GM21390 (cell line): ENCODE data around the gene VWA8.
"Not testable (repeated sequence)": the region's sequence is repeated elsewhere in the genome, so short reads cannot be mapped to it uniquely, and the experiment has no call there.

ENCODE experiments used
- ATAC-seq: cut with Tn5 transposase; IDR thresholded peaks from one replicate; pipeline ENCODE4 v1.9.1; 2021; ENCODE audit not compliant: unreplicated experiment

The VWA8 gene

DNA sequence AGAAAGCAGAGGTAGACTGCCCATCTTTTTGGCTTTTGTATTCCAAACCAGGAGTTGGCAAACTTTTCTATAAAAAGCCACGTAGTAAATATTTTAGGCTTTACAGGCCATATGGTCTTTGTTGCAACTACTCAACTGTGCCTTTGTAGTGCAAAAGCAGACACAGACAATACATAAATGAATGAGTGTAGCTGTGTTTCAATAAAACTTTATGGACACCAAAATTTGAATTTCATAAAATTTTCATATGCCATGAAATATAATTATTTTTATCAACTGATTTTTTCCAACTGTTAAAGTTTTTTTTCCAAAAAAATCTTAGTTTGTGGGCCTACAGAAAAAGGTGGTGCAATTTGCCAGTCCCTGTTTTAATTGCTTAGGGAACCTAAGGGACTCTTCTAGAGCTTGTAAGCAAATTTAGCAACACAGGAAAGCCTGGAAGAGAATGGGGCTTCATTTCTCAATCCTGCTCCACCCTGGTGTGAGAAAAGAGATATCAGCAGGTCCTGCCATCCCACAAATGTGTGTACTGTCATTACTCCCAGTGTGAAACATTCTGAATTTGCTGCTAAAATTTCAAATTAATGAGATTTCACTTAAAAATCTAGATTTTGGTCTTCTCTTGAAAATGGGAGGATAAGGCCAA is 309.4 kb downstream of the VWA8 start:
- ATAC-seq: no peak

DNA sequence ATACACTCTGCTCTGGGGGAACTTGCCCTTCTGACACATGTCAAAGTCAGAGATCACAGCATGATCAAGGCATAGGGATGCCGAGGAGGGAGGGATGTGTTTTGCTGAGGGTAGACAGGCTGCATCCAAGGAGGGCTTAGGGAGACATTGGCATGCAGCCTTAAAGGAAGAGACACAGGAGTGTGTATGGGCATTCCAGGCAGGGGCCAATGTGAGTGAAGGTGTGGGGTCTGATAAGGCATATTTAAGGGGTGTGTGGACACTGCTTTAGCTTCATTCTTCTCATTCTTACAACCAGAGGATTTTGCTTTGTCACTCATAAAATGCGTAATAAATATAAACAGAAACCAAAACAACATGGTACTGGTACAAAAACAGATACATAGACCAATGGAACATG is 310.2 kb downstream of the VWA8 start:
- ATAC-seq: no peak

DNA sequence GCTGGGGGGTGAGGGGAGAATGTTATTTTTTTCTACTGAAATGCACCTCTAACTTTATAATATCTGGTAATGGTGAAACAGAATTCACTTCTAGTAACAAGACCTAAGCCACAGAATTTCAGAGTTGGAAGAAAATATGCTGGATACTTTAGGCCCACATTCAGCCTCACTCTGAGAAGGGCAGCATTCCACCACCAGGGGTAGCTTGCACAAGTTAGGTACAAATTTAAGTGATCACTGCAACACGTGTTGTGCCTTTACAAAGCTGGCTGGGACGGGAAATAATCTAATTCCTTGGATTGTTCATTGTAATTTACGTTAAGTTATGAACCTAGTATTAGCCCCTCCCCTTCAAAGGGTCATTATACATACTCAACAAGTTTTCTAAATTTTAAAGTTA is 311.2 kb downstream of the VWA8 start:
- ATAC-seq: no peak

DNA sequence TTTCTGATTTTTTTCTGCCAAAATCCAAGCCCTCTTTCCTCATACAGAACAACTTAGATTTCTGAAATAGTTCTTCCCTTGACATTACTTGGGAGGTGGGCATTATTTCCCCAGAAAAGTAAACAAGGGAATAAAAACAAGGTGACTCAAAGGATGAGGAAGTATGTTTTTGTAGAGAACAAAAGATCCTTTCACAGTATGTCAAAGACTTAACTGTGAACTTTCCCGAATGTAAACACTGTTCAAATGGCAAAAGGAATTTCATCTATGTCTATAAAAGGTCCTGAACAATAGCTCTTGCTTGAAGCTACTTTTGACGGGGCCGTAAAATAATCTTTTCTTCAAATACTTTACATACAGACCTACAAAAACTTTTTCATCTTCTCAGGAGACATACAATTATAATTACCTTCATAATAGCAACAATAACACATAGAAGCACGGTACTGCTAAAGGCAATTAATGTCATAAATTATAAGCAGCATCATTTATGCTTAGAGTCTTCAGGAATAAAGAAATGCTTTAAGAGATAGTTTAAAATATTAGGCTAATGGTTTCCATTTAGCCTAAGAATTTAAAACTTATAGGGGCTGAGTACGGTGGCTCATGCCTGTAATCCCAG is 312.5 kb downstream of the VWA8 start:
- no peak for ATAC-seq

DNA sequence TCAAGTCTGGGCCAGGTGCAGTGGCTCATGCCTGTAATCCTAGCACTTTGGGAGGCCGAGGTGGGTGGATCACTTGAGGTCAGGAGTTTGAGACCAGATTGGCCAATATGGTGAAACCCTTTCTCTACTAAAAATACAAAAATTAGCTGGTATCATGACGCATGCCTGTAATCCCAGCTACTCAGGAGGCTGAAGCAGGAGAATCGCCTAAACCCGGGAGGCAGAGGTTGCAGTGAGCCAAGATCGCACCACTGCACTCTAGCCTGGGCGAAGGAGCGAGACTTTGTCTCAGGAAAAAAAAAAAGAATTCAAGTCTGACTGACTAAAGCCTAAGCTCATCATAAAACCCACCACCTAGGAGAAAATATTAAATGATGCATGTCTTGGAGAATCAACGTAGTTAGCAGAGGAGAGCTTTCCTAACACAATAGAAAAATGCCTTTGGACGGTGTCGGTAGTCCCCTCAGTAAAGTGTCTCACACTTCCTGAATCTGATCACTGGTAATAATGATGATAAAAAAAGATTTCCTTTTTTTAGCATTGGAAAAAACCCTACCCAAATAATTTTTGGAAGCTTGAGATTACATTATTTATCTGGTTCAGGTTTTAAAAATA is 313.1 kb downstream of the VWA8 start:
- not testable (repeated sequence) for ATAC-seq

DNA sequence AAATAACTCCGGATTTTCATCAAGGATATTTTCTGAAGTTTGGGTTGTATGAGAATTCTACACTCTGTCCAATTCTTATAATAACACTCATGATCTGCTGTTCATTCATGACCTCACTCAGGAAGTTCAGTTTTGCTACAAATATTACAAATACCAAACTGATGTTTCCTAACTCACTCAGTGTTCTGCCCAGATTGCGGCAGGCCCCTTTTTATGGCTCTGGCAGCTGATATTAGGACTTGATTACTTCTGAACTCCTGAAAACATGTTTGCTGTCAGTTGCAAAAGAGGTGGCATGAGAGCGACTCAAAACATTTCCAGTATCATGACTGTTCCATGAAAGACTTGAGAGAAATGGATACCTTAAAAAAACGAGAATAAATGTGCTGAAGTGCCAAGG is 315.6 kb downstream of the VWA8 start:
- no peak for ATAC-seq

DNA sequence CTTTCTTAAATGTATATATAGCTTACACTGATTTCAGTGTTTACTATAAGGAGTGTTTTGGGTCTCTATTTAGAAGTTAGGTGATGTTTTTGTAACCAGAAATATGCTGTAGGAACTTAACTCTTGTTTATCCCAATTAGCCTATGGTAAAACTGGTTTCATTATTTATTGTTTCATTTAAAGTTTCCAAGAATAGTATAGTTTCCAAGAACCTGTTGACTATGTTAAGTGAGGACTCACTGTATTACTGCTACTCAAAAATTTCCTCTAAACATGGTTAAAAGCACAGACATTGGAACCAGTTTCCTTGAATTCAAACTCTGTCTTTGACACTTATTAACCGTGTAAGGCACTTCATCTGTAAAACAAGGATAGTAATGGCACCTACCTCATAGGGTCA is 316.2 kb downstream of the VWA8 start:
- ATAC-seq: no peak

DNA sequence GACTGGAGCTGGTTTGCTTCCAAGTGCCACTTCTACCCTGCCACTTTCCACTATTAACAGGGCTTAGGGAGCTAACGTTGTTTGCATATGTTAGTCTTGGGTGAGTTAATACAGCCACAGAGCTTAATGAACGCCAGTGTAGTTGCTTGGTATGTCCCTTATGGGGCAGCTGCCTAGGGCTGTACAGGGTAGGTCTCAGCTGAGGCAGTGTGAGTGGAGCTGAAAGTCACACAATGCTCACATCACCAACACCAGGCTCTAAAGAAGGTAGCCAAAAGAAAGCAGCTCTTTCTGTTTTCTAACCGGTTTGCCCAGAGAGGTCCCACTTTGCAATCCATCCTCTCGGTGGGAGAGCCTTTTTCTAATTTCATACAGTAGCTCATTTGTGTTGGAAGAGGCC is 317.4 kb downstream of the VWA8 start:
- no peak for ATAC-seq

DNA sequence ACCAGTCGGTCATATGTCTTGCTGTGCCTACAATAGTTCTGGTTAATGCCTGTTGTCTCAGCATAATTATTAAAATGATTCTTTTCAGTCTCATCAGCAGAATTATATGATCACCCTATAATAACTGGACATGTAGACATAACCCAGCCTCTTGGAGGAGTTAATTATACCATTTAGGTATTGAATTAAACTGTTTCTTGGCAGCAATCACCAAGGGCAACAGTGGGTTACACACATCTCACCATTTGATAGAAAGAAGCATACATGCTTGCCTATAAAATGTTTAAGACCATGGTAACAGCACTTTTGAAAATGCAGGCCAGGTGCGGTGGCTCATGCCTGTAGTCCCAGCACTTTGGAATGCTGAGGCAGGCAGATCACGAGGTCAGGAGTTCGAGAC is 318.9 kb downstream of the VWA8 start:
- ATAC-seq: no peak

DNA sequence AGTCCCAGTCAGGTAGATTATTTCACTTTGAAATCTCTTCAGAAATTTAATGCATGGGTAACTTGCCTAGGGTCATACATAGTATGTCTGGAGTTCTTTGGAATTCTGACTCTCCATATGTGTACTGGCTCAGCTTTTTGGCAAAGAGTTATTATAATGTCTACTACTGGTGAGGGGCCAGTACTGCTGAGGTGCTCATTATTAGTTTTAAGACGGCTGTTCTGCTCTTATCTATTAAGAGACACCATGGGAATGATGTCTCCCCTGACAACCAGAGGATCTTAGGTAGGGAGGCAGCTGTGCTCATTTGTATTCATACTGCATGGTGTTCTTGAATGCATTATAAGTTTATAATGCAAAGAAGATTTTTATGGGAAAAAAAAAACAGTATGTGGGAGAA is 319.5 kb downstream of the VWA8 start:
- ATAC-seq: no peak

DNA sequence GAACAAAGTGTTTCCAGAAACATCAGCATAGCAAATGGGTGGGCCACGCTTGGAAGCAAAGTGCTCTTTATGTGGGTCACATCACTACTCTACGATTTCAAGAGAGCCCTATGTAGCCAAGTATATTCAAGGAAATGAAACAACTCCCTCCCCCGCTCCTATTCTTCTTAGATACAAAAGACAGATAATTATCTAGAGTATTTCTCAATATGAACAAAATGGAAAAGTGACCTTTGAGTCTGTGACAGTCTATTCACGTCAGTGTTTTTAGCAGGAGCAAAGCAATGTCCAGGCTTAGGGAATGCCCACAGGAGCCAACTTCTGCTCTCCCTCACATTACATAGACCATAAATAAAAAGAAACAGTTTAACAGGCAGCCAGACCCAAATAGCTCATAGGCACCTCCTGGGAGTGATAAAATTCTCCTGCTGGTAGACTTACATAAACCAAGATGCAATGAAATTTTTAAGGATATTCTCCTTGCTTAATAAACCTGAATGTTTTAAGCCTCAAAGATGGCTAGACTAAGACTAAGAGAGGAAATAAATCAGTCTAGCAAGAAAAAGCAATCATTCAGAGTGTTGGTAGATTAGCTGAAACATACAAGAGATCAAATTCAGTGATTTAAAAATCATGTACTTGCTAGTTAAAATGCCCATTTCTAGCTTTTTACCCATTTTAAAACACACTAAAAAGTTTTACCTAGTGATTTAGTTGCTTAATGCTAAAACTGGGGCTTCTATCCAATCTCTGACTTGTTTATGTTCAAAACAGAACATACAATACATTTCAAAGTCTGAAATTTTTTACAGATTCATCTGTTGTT is 320.7 kb downstream of the VWA8 start:
- no peak for ATAC-seq

DNA sequence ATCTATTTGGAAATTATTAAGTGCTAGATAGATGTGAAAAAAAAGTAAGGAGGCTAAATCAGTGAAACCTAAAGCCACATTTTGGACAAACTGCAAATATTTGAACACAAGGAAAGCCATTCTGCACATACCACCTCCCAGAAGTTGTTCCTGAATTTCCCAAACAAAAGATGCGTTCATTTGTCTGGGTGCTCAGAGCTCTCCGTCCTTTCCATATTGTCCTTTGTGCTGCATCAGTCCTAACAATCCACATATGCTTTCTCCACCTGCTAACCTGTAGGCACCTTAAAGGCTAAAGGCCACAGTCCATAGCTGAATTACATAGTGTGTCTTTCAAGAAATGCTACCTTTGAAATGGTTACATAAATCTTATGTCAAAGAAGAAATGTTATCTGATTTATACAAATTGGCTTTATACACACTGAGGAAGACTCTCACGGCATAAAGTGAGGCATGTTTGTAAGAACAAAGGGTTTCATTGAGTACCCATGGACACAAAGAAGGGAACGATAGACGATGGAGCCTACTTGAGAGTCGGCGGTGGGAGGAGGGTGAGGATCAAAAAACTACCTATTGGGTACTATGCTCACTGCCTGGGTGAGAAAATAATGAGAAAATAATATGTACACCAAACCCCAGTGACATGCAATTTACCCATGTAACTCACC is 321.5 kb downstream of the VWA8 start:
- no peak for ATAC-seq

DNA sequence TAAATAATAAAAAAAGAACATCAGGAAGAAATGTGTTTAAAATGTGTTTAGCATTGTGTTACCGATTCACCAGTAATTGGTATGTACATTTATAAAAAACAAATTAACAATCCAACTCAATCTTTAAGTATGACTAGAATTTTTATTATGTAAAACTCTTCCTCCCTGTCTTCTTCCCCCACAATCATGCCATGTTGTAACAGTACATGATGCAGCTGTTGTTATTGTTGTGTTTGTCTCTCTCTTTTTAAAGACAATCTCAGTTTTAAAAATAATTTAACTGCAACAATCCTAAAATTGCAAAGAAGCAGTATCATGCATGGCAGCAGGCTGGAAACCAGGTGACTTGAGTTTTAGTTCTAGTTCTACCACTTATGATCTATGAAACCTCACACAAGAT is 323.3 kb downstream of the VWA8 start:
- ATAC-seq: no peak

DNA sequence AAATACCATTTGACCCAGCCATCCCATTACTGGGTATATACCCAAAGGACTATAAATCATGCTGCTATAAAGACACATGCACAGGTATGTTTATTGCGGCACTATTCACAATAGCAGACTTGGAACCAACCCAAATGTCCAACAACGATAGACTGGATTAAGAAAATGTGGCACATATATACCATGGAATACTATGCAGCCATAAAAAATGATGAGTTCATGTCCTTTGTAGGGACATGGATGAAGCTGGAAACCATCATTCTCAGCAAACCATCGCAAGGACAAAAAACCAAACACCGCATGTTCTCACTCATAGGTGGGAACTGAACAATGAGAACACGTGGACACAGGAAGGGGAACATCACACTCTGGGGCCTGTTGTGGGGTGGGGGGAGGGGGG is 323.9 kb downstream of the VWA8 start:
- not testable (repeated sequence) for ATAC-seq

DNA sequence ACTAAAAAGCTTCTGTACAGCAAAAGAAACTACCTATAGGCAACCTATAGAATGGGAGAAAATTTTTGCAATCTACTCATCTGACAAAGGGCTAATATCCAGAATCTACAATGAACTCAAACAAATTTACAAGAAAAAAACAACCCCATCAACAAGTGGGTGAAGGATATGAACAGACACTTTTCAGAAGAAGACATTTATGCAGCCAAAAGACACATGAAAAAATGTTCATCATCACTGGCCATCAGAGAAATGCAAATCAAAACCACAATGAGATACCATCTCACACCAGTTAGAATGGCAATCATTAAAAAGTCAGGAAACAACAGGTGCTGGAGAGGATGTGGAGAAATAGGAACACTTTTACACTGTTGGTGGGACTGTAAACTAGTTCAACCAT is 324.3 kb downstream of the VWA8 start:
- ATAC-seq: not testable (repeated sequence)

DNA sequence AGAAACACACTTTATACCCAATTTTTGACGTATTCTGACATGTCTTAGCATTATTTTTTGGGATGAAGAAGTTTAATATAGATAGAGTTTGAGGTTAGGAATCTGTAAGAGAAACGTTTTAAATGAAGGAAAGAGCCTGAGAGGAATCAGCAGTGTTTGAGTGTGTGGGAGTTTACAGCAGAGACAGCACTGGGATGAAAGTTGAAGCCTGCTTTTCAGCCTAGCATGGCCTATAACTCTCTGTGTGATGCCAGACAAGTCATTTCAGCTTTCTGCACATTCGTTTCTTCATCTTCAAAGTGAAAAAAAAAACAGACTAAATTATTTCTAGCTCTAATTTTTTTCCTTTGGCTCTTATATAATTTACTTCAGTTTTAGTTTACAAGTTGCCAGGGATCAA is 326.5 kb downstream of the VWA8 start:
- ATAC-seq: no peak

DNA sequence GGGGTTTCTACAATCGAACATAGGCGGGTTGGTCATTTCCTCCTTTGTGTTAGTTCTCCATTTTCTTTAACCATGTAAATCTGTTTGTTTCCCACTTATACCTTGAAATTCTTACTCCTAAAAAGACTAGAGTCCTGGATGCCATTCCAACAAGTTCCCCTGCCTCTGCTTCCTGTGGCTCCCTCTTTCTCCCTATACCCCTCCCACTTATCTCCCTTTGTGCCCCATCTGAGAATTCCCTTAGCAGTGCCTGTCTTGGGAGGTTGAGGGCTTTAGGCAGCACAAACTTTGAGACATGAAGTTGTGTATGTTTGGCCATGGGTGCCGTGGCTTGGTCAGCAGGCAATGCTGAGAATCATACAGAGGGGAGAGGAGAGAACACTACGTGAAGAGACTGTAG is 327.1 kb downstream of the VWA8 start:
- ATAC-seq: no peak

DNA sequence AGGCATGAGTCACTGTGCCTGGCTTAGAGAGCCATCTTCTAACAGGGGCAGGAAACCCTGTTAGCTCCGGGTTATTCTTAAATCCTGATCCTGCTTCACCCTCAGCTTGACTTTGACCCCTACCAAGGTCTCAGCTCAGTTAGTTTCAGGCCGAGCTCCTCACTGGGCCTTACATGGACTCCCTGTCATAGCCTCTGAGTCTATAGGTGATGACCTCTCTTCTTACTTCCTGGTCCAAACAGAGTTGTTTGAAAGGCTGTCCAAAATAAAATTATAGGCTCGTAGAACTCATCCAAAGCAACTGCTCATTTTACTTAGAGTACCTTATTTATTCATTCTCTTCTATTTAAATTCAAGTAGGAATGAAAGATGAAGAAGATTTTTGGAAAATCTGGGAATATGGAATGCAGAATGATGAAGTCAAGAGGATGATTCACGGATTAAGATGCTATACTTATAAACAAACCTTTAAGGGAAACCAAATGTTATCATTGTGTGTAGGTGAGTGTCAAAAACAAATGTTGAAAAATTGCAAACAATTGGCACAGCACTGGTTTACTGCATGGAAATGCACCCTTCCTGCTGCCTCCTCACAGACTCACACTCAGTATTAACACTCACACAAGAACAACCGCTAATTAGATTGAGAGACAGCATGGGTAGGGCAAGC is 329.5 kb downstream of the VWA8 start:
- ATAC-seq: no peak

DNA sequence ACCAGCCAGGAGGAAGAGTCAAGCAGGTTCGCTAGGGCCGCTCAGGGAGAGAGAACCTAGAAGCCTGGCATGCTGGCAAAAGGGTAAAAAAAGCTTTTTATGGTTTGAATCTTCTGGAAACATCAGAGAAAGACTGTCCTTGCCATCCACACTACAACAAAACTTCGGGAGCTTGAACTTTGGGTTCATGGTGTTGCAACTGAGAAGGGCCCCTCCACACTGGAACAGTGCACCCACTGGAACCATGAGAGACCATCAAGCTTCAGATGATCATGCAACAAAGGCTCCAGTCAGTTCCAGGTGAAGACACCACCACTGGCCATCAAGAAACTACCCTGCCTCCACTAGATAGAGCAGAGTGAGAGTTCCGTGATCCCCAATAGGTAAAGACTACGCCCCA is 333.5 kb downstream of the VWA8 start:
- ATAC-seq: no peak

DNA sequence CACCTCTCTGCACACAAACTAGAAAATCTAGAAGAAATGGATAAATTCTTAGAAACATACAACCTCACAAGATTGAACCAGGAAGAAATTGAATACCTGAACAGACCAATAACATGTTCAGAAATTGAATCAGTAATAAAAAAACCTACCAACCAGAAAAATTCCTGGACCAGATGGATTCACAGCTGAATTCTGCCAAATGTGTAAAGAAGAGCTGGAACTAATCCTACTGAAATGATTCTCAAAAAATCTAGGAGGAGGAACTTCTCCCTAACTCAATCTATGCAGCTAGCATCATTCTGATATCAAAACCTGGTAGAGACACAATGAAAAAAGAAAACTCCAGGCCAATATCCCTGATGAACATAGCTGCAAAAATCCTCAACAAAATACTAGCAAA is 336.9 kb downstream of the VWA8 start:
- no peak for ATAC-seq
